ENCODE measurements around the gene ORC3. TPM values are rescaled to one million over a fixed set of nuclear protein-coding genes. Genes with fewer than 3 reads are reported as not detected.

The ORC3 gene
- total RNA-seq, result 10 to 100 TPM; 11.2 to 24.8 (median 16.9) TPM

GRCh38 chr6:87589693-87590416 is at the start of gene ORC3, which contains the start of gene RARS2:
Gene ORC3 (plus strand): TSS chr6:87590135. CDS start chr6:87590169, 34 bp downstream.
Gene RARS2 (minus strand): TSS chr6:87589987. CDS start chr6:87589957, 30 bp downstream.
- no peaks in the 10 kb centered on the region for H3K27me3 ChIP-seq
- H3K36me3 ChIP-seq, result peaks cover 0 to 1% (median 0%) of the 10 kb centered on the region in 3 donors
- peak; percentile 95 to 98 (median 98) for DNase-seq
- H3K4me3 ChIP-seq, result peak within 1 kb of the TSS; percentile 68 to 88 (median 79)
- H3K4me1 ChIP-seq, result peaks cover 0 to 37% (median 18%) of the 10 kb centered on the region in 4 donors
- peak within 1 kb of the TSS; percentile 84 to 87 (median 84) for H3K27ac ChIP-seq
- no peaks in the 10 kb centered on the region for H3K9me3 ChIP-seq
- TF ChIP-seq CTCF (IDR thresholded peaks at IDR 0.05), result peak in 1 of 6 experiments; percentile 0
- TF ChIP-seq POLR2A (IDR thresholded peaks at IDR 0.05), result peak; percentile 91 to 92

GRCh38 chr6:87540539-87540938 is 49.4 kb upstream of the ORC3 start:
- H3K36me3 ChIP-seq, result peaks cover 0 to 70% (median 0%) of the 10 kb centered on the region in 3 donors
- H3K4me1 ChIP-seq, result no peaks in the 10 kb centered on the region
- no peak for DNase-seq
- no peak for TF ChIP-seq CTCF (IDR thresholded peaks at IDR 0.05)
- TF ChIP-seq POLR2A (IDR thresholded peaks at IDR 0.05), result no peak
- H3K9me3 ChIP-seq, result no peaks in the 10 kb centered on the region
- H3K27me3 ChIP-seq, result no peaks in the 10 kb centered on the region
- H3K4me3 ChIP-seq, result no peak overlapping the region
- no peak overlapping the region for H3K27ac ChIP-seq

GRCh38 chr6:87541041-87541440 is 48.9 kb upstream of the ORC3 start:
- H3K9me3 ChIP-seq, result no peaks in the 10 kb centered on the region
- H3K27ac ChIP-seq, result no peak overlapping the region
- H3K36me3 ChIP-seq, result peaks cover 0 to 75% (median 0%) of the 10 kb centered on the region in 3 donors
- no peaks in the 10 kb centered on the region for H3K4me1 ChIP-seq
- no peak for TF ChIP-seq POLR2A (IDR thresholded peaks at IDR 0.05)
- no peak for TF ChIP-seq CTCF (IDR thresholded peaks at IDR 0.05)
- no peak overlapping the region for H3K4me3 ChIP-seq
- no peaks in the 10 kb centered on the region for H3K27me3 ChIP-seq
- DNase-seq, result no peak

- Histone ChIP-seq H3K4me3 (no peak overlapping the region), H3K27ac (no peak overlapping the region), H3K9me3 (no peaks in the 10 kb centered on the region), H3K27me3 (no peaks in the 10 kb centered on the region), H3K36me3 (peaks cover 0 to 75% (median 0%) of the 10 kb centered on the region in 3 donors), H3K4me1 (no peaks in the 10 kb centered on the region)
- no peak for TF ChIP-seq POLR2A (IDR thresholded peaks at IDR 0.05)
- TF ChIP-seq CTCF (IDR thresholded peaks at IDR 0.05), result no peak
- no peak for DNase-seq
Measured at GRCh38 chr6:87541744-87542143, 48.2 kb upstream of the ORC3 start.

- H3K36me3 ChIP-seq, result peaks cover 0 to 83% (median 0%) of the 10 kb centered on the region in 3 donors
Measured at GRCh38 chr6:87543696-87544473, 46.0 kb upstream of the ORC3 start.

More at GRCh38 chr6:87543696-87544473, 46.0 kb upstream of the ORC3 start:
- Histone ChIP-seq H3K4me3 (no peak overlapping the region), H3K27ac (no peak overlapping the region), H3K9me3 (no peaks in the 10 kb centered on the region), H3K27me3 (no peaks in the 10 kb centered on the region), H3K4me1 (no peaks in the 10 kb centered on the region)
- TF ChIP-seq POLR2A (IDR thresholded peaks at IDR 0.05) (no peak), CTCF (IDR thresholded peaks at IDR 0.05) (no peak)
- DNase-seq, result no peak

All from Peyer's patch (tissue), 4 donors.